COLO668 (cell line): ENCODE results near the gene PARL.
A peak's percentile ranks its signal among the peaks of the same experiment; 100 is the strongest.
"Not testable (repeated sequence)": the region's sequence is repeated elsewhere in the genome, so short reads cannot be mapped to it uniquely, and the experiment has no call there.

ENCODE experiments used
- DNase-seq: peaks from one replicate; lab custom pipeline; 2025; ENCODE audit not compliant: unreplicated experiment; lab: John Stamatoyannopoulos, UW

PARL gene

GRCh38 chr3:183906234-183906921 lies 21.7 kb upstream of the PARL start:
- no peak for DNase-seq

- no peak for DNase-seq
These were observed 20.4 kb upstream of the PARL start for GRCh38 chr3:183904833-183905780.

- no peak for DNase-seq
These were observed 13.3 kb upstream of the PARL start for GRCh38 chr3:183898028-183898431.

- no peak for DNase-seq
These were observed 12.9 kb upstream of the PARL start for GRCh38 chr3:183897606-183898005.

GRCh38 chr3:183896610-183897009 lies 11.9 kb upstream of the PARL start:
- no peak for DNase-seq

- no peak for DNase-seq
These were observed 11.5 kb upstream of the PARL start for GRCh38 chr3:183896184-183896583.

GRCh38 chr3:183895774-183896173 lies 11.1 kb upstream of the PARL start:
- DNase-seq, result no peak

GRCh38 chr3:183895296-183895695 lies 10.6 kb upstream of the PARL start:
- DNase-seq, result peak; percentile 2

GRCh38 chr3:183892610-183893214 lies 8.0 kb upstream of the PARL start:
- DNase-seq, result no peak

- DNase-seq, result no peak
These were observed 1.1 kb upstream of the PARL start for GRCh38 chr3:183885766-183886165.

- no peak for DNase-seq
These were observed 618 bp downstream of the PARL start for GRCh38 chr3:183884097-183884426.

GRCh38 chr3:183883291-183884096 lies 1.2 kb downstream of the PARL start:
- DNase-seq, result no peak

GRCh38 chr3:183880121-183880520 lies 4.6 kb downstream of the PARL start:
- no peak for DNase-seq

- DNase-seq, result no peak
These were observed 5.4 kb downstream of the PARL start for GRCh38 chr3:183879243-183879642.

GRCh38 chr3:183878071-183878470 lies 6.6 kb downstream of the PARL start:
- no peak for DNase-seq

GRCh38 chr3:183877227-183877626 lies 7.5 kb downstream of the PARL start:
- DNase-seq, result not testable (repeated sequence)

GRCh38 chr3:183875411-183875810 lies 9.3 kb downstream of the PARL start:
- DNase-seq, result no peak

- no peak for DNase-seq
These were observed 10.8 kb downstream of the PARL start for GRCh38 chr3:183873914-183874313.

- DNase-seq, result no peak
These were observed 13.1 kb downstream of the PARL start for GRCh38 chr3:183871541-183871940.

- no peak for DNase-seq
These were observed 14.1 kb downstream of the PARL start for GRCh38 chr3:183870563-183870962.

GRCh38 chr3:183868796-183869195 lies 15.9 kb downstream of the PARL start:
- no peak for DNase-seq
